LoVo (cell line): ENCODE data around the gene KLHL29.
A peak's percentile ranks its signal among the peaks of the same experiment; 100 is the strongest.

ENCODE experiments used
- DNase-seq: peaks from one replicate; pipeline ENCODE4 v3.0.0-alpha.2; 2016; ENCODE audit warnings: low spot score

Gene KLHL29

GRCh38 chr2:23593752-23594459 lies 208.9 kb downstream of the KLHL29 start:
- DNase-seq, result no peak

- DNase-seq, result no peak
These were observed 209.5 kb downstream of the KLHL29 start for GRCh38 chr2:23594460-23594825.

GRCh38 chr2:23595021-23595420 lies 210.0 kb downstream of the KLHL29 start:
- no peak for DNase-seq

GRCh38 chr2:23595601-23596251 lies 210.7 kb downstream of the KLHL29 start:
- DNase-seq, result no peak

- DNase-seq, result no peak
These were observed 211.4 kb downstream of the KLHL29 start for GRCh38 chr2:23596316-23596885.

- DNase-seq, result no peak
These were observed 212.7 kb downstream of the KLHL29 start for GRCh38 chr2:23597687-23598086.

GRCh38 chr2:23599006-23599405 lies 214.0 kb downstream of the KLHL29 start:
- DNase-seq, result no peak

GRCh38 chr2:23599667-23600066 lies 214.7 kb downstream of the KLHL29 start:
- no peak for DNase-seq

- DNase-seq, result no peak
These were observed 215.4 kb downstream of the KLHL29 start for GRCh38 chr2:23600346-23600745.

- no peak for DNase-seq
These were observed 216.5 kb downstream of the KLHL29 start for GRCh38 chr2:23601301-23601965.

- DNase-seq, result no peak
These were observed 217.1 kb downstream of the KLHL29 start for GRCh38 chr2:23602116-23602515.

GRCh38 chr2:23603156-23603555 lies 218.2 kb downstream of the KLHL29 start:
- no peak for DNase-seq

- no peak for DNase-seq
These were observed 218.6 kb downstream of the KLHL29 start for GRCh38 chr2:23603581-23603980.

- DNase-seq, result no peak
These were observed 219.8 kb downstream of the KLHL29 start for GRCh38 chr2:23604731-23605130.

- DNase-seq, result no peak
These were observed 220.3 kb downstream of the KLHL29 start for GRCh38 chr2:23605236-23605635.

GRCh38 chr2:23606196-23606595 lies 221.2 kb downstream of the KLHL29 start:
- DNase-seq, result no peak

GRCh38 chr2:23606968-23607367 lies 222.0 kb downstream of the KLHL29 start:
- peak; percentile 30 for DNase-seq

- DNase-seq, result no peak
These were observed 222.9 kb downstream of the KLHL29 start for GRCh38 chr2:23607925-23608324.

GRCh38 chr2:23609254-23609653 lies 224.3 kb downstream of the KLHL29 start:
- DNase-seq, result no peak

- no peak for DNase-seq
These were observed 226.9 kb downstream of the KLHL29 start for GRCh38 chr2:23611839-23612238.

GRCh38 chr2:23614701-23615100 lies 229.7 kb downstream of the KLHL29 start:
- no peak for DNase-seq

GRCh38 chr2:23615216-23616020 lies 230.4 kb downstream of the KLHL29 start:
- DNase-seq, result no peak
